GM18511 (cell line): ENCODE measurements around the gene AMN.
"Not testable (repeated sequence)": the region's sequence is repeated elsewhere in the genome, so short reads cannot be mapped to it uniquely, and the experiment has no call there.

Experiments used
- ATAC-seq: cut with Tn5 transposase; IDR thresholded peaks from one replicate; pipeline ENCODE4 v1.9.1; 2021; ENCODE audit warnings: mild to moderate bottlenecking, moderate library complexity; ENCODE audit not compliant: unreplicated experiment

AMN gene

DNA sequence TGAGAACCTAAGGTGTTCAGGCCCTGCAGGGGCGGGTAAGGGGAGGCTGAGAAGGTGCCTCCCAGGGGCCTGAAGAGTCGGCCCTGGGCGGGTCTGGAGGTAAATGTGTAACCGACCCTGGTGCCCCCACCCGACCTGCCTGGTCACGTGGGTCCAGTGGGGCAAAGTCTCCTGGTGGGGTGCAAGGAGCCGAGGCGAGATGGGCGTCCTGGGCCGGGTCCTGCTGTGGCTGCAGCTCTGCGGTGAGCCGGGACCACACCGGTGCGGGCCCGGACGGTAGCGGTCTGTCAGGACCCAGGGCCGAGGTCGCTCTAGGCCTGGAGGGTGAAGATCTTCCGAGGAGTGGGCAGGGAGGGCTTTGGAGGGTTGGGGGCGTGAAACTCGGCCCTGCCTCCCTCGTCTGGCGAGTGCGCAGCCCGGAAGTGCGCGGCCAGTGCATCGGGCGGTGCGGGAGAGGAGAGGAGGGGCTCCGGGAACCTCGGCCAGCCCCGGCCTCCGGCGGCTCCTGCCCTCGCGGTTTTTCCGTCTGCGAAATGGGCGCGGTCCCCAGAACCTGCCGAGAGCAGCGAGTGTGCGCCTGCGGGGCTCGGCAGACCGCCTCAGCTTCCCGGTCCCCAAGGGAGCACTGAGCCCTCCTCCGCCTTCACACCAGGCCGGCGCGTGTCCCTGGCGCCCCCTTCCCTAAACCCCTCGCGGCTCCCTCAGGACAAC lies at the start of gene AMN:
AMN (plus strand) TSS at position 174 of the 711 bp plus-strand sequence; CDS start at position 200, 26 bp downstream.
- no peak for ATAC-seq

DNA sequence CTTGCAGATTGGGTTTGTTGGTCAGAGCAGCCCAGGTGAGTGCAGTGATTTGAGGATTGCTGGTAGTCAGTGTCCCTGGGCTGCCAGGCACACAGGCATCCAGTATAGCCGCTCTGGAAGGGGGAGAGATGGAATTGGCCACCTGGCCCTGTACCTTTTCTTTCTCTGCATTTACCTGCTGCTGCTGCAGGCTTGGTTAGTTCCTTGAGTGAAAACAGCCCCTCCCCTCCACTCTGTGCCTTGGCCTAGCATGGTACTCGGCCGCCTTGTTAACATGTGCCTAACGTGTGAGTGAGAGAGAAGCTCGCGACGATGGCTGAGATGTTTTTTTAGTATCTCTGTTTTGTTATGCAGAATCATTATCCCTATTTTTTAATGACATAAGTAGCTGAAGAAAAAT lies 49.3 kb upstream of the AMN start:
- ATAC-seq: no peak

- no peak for ATAC-seq
These were observed 48.9 kb upstream of the AMN start for GRCh38 chr14:102873546-102874061.

- ATAC-seq: no peak
These were observed 46.8 kb upstream of the AMN start for GRCh38 chr14:102875652-102876051.

DNA sequence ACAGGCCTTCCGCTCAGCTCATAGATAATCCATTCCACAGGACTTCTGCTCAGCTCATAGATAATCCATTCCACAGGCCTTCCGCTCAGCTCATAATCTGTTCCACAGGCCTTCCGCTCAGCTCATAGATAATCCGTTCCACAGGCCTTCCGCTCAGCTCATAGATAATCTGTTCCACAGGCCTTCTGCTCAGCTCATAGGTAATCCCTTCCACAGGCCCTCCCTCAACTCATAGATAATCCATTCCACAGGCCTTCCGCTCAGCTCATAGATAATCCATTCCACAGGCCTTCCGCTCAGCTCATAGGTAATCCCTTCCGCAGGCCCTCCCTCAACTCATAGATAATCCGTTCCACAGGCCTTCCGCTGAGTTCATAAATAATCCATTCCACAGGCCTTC lies 45.0 kb upstream of the AMN start:
- not testable (repeated sequence) for ATAC-seq

DNA sequence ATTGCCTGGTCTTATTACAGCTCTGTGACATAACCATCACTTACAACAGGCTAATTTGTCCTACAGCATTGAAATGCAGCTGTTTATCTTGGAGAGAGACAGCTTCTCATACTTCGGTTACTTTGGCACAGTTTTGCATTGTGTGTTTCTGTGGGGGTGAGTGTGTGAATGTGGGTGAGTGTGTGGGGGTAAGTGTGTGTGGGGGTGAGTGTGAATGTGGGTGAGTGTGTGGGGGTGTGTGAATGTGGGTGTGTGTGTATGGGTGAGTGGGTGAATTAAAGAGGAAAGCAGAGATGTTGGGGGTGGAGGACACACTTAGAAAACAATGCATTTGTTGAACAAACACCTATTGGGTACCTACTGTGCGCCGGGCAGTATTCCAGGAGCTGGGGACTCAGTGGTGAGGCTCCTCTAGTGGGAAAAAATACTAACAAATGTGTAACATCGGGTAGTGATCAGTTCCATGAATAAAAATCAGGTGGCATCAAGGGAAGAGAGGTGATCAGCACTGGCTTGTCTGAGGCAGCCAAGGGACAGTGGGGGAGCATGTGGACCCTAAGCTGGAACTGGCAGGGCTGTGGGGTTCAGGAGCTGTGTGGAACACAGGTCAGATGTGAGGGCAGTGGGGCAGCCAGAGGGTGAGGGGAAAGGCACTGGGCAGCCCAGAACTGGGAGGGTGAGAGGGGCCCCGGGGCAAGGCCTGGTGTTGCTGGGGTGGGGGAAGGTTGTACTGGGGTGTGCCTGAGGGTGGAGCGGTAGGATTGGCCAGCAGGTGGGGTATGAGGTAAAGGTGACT lies 44.1 kb upstream of the AMN start:
- ATAC-seq: no peak

DNA sequence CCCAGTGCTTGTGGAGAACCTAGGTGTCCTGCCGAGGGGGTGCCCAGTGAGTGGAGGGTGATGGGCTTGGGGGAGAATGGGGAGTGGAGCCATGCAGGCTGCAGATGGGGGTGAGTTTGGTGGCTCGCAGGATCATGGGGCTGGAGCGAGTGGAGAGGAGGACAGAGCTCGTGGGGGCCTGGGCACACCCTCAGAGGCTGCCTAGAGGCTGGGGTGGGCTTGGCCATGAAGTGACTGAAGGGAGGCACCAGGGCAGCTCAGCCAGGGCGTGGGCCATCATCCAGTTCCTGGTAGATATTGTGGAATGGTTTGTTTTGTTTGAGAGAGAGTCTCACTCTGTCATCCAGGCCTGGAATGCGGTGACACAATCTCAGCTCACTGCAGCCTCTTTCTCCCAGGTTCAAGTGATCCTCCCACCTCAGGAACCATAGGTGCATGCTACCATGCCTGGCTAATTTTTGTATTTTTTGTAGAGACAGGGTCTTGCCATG lies 43.4 kb upstream of the AMN start:
- ATAC-seq: no peak

DNA sequence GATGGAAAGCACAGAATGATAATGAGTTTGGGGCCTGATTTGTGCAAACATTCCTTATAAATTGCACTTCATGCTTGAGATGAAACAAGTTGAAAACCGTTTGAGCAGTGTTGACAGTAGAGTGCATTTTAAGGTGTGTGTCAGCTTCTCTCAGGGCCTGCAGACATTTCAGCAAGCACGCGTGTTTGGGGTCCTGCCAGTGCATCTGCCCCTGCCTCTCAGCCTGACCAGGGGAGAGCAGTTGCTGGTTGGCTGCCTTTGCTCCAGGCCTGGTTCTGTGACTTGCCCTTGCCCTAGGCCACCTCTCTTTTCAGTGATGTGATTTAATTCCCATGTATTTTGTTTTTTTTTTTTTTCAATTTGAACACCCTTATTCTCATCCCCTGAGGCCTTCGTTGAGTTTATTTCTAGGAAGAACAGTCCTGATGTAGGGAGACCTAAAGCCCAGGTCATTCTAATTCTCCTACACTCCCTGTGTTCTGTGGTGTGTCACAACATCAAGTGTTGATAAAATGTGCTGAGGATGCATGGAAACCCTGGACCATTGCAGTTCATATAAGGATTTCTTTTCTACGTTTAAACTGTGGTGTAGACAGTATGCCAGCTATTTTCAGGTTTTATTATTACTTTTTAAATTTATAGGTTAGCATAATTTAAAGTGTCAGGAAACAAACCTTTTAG lies 40.1 kb upstream of the AMN start:
- no peak for ATAC-seq

- ATAC-seq: no peak
These were observed 39.3 kb upstream of the AMN start for GRCh38 chr14:102883089-102883541.

DNA sequence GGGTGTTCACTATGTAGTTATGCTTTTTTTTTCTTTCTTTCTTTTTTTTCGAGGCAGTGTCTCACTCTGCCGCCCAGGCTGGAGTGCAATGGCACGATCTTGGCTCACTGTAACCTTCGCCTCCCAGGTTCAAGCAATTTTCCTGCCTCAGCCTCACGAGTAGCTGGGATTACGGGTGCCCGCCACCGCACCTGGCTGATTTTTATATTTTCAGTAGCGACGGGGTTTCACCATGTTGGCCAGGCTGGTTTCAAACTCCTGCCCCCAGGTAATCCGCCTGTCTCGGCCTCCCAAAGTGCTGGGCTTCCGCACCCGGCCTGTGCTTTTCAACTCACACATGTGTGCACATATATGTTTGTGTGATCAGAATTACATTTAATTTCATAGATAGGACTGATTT lies 38.9 kb upstream of the AMN start:
- ATAC-seq: no peak

DNA sequence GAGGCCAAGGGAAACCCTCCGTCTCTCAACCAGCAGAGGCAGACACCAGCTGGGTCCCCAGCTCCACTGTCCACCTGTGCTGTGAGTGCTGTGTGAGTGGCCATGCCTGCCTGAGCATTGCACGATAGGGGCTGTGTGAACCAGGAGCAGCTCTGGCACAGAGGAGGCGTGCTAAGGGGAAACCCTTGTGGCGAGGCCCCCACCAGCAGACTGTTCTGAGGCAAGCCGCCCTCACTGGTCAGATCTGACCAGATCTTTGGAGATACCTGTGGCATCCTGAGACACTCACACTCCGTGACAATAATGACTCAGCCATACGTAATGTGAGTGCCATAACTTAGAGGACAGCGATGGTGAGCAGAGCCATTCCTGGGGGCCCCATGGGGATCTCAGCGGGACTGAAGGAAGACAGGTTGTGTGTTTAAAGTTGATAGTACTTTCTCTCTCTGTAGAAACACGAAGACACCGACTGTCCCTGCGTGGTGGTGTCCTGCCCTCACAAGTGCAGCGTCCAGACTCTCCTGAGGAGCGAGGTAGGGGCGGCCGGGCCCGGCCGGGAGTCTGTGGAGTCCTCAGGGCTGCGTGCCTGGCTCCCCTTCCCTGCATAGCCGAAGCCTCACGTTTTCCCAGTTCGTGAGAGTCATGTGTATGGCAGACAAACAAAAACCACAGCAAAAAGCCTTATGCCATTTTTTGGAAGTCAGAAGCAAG lies 36.6 kb upstream of the AMN start:
- ATAC-seq: no peak

DNA sequence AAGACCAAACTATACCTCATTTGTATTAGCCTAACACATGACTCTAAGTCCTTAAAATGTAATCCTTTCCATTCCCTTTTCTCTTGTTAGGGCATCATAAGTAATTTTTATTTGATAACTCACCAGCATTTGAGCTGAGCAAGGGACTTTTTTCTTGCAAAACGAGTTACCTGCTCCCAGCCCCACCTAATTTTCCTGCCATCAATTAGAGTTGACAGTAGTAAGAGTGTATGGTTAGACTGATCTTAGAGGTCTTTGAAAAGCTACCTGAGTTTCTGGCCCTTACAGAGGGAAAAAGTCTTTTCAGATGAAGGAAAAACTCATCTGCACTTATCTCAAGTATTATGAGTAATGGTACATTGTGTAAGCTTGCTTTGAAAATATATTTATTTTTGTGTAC lies 33.7 kb upstream of the AMN start:
- no peak for ATAC-seq

DNA sequence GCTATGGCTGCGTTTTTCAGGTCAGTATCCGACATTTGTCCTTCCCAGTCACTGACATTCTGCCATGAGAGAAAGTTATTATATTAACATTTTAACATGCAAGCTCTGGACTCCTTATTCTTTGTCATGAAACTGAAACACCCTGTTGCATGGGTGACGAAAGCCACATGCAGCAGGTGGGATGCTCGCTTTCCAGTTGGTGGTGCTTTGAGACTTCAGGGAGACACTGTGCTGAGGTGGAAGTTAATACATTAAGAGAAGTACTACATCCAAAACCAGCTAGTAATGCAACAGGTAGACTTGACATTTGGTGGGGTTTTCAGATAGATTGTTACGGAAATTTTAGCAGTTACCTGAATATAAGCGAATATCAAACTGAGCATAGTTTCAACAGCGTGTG lies 32.8 kb upstream of the AMN start:
- no peak for ATAC-seq

DNA sequence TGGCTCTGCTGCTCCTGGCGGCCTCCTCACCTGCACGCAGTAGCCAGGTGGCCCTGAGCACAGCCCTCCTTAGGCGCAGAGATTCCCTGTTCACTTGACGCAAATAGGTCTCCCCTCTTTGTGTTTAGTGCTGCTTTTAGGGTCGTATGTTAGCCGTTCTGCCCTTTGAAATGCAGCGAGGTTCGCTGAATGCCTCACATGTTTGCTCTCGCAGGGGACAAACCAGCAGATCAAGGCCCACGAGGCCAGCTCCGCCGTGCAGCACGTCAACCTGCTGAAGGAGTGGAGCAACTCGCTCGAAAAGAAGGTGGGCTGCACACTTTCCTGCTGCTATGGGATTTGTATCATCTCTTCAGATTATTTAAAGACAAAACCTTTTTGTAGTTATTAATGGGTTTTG lies 31.4 kb upstream of the AMN start:
- no peak for ATAC-seq

DNA sequence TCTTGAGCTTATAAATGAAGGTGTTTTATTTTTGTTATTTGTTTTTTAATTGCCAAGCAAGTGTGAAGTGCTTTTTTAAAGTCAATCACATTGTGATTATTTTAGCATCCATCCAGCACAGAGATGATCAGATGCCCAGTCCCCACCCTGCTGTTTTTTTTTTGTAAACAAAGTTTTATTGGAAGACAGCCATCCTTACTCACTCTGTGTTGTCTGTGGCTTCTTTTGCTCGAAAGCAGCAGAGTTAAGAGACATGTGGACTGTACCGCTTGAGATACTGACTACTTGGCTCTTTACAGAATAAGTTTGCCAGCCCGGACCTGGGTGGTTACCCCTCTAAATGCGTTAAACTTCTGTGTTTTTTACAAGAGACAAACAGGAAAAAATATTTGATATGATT lies 30.9 kb upstream of the AMN start:
- no peak for ATAC-seq

- no peak for ATAC-seq
These were observed 29.8 kb upstream of the AMN start for GRCh38 chr14:102892651-102893050.

- ATAC-seq: no peak
These were observed 29.0 kb upstream of the AMN start for GRCh38 chr14:102893452-102893851.

GRCh38 chr14:102896735-102897134 lies 25.7 kb upstream of the AMN start:
- ATAC-seq: not testable (repeated sequence)

GRCh38 chr14:102897299-102898027 lies 25.0 kb upstream of the AMN start:
- ATAC-seq: no peak

DNA sequence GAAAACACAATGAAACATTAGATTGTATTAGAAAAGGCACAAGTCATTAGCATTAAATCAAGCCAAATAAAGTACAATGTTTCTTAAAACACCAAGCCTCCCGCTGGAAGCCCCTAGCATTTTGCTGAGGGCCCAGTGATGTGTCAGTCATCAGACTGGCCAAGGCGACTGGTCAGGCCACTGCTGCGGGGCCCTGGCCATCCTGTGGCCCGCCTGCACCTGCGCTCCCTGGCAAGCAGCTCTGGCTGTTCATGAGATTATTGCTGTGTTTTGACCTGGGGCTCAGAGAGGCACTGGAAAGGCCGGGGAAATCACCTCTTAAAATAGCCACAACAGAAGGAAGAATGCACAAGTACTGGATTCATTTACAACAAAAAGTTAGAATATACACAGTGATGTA lies 24.2 kb upstream of the AMN start:
- no peak for ATAC-seq
